Lower leg skin (tissue), 3 donors: ENCODE measurements around the gene CFDP1.

ENCODE experiments used
- POLR2A ChIP-seq, 2 donors: fragments of 450-650 bp; IDR thresholded peaks; one replicate each; pipeline ENCODE4 v1.6.1; 2016 to 2017; ENCODE audit warnings: antibody characterized with exemption in 2 of 2, mild to moderate bottlenecking in 1 of 2, moderate library complexity in 1 of 2
- TF ChIP-seq, protein P1 (sequence below), 3 donors: fragments of 450-650 bp; IDR thresholded peaks; one replicate each; pipeline ENCODE4 v1.5.1; 2016; ENCODE audit warnings: antibody characterized with exemption in 3 of 3, mild to moderate bottlenecking in 3 of 3, moderate library complexity in 2 of 3

DNA sequence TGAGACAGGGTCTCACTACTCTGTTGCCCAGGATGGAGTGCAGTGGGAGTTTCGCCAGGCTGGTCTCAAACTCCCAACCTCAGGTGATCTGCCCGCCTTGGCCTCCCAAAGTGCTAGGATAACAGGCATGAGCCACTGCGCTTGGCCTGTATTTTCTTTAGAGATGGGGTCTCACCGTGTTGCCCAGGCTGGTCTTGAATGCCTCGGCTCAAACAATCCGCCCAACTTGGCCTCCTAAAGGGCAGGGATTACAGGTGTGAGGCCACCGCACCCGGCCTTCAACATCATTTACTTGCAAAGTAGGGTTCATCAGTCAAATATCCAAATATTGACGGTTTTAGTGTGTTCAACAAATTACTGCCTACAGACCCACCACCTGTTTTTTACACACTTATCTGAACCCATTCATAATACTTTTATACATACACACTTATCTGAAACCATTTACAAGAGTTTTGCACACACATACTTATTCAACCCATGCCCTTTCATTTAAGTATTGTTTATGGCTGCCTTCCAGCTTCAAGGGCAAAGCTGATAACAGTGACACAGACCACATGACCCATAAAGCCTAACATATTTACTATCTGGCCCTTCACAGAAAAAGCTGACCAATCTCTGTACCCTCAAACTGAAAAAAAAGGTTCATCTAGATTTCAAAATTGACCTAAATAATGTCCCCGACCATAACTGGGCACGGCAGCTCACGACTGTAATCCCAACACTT, 19.3 kb upstream of the CFDP1 start:
- TF ChIP-seq, protein P1, sequence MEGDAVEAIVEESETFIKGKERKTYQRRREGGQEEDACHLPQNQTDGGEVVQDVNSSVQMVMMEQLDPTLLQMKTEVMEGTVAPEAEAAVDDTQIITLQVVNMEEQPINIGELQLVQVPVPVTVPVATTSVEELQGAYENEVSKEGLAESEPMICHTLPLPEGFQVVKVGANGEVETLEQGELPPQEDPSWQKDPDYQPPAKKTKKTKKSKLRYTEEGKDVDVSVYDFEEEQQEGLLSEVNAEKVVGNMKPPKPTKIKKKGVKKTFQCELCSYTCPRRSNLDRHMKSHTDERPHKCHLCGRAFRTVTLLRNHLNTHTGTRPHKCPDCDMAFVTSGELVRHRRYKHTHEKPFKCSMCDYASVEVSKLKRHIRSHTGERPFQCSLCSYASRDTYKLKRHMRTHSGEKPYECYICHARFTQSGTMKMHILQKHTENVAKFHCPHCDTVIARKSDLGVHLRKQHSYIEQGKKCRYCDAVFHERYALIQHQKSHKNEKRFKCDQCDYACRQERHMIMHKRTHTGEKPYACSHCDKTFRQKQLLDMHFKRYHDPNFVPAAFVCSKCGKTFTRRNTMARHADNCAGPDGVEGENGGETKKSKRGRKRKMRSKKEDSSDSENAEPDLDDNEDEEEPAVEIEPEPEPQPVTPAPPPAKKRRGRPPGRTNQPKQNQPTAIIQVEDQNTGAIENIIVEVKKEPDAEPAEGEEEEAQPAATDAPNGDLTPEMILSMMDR (IDR thresholded peaks at IDR 0.05) = no peak
- TF ChIP-seq POLR2A (IDR thresholded peaks at IDR 0.05) = no peak
